ENCODE data around the gene MPHOSPH8. TPM values are rescaled to one million over a fixed set of nuclear protein-coding genes. Genes with fewer than 3 reads are reported as not detected.
A peak's percentile ranks its signal among the peaks of the same experiment; 100 is the strongest.
"Not testable (repeated sequence)": the region's sequence is repeated elsewhere in the genome, so short reads cannot be mapped to it uniquely, and the experiment has no call there.

The MPHOSPH8 gene
- polyA plus RNA-seq, 3 donors: 2.1 to 13.5 (median 5.3) TPM

DNA sequence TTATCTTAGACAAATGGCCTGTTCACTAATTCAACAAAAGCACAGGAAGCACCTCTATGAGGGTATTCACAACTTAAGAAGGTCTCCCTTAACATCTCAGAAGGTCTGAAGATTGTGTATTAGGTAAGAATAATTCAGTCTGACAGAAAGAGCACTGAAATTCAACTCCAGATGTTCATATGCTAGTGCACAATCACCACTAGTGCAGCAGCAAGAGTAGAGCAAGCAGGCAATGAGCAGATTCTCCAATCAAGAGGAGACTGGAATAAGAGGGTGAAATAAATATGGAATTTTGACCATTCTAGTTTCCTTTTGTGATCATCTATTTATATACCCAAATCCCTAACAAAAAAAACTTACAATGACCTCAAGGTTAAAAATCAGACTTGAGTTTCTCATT is 52.0 kb downstream of the MPHOSPH8 start:
- H3K27me3 ChIP-seq (ENCODE audit: control insufficient read depth in 2 of 2, insufficient read depth in 2 of 2, low read length in 2 of 2): no peaks in the 10 kb centered on the region
- H2AFZ ChIP-seq (ENCODE audit: insufficient read depth, low read depth, low read length, poor library complexity, severe bottlenecking): no peak overlapping the region
- H3K27ac ChIP-seq (ENCODE audit: low read depth in 1 of 2, low read length in 2 of 2): no peak overlapping the region
- Mint-ChIP-seq H3K36me3 (peaks cover 22 to 32% of the 10 kb centered on the region in 2 donors), H3K27ac (no peak overlapping the region), H3K27me3 (ENCODE audit: low read depth in 3 of 3) (no peaks in the 10 kb centered on the region), H3K4me3 (no peak overlapping the region), H3K4me1 (no peaks in the 10 kb centered on the region), H3K9me3 (no peaks in the 10 kb centered on the region)
- H3K36me3 ChIP-seq (replicated peaks in 1 of 2; ENCODE audit: control insufficient read depth in 1 of 2, insufficient read depth in 2 of 2, low read length in 2 of 2): peaks cover 4 to 27% of the 10 kb centered on the region in 2 donors
- H3K4me2 ChIP-seq (replicated peaks; ENCODE audit: extremely low read depth, low read length, poor library complexity, severe bottlenecking): no peak overlapping the region
- H3K9me3 ChIP-seq (replicated peaks in 1 of 2; ENCODE audit: control insufficient read depth in 1 of 2, insufficient read depth in 1 of 2, low read length in 2 of 2): no peaks in the 10 kb centered on the region
- intact Hi-C loops (cut with micrococcal nuclease): no loop called here
- TF ChIP-seq, protein P1, sequence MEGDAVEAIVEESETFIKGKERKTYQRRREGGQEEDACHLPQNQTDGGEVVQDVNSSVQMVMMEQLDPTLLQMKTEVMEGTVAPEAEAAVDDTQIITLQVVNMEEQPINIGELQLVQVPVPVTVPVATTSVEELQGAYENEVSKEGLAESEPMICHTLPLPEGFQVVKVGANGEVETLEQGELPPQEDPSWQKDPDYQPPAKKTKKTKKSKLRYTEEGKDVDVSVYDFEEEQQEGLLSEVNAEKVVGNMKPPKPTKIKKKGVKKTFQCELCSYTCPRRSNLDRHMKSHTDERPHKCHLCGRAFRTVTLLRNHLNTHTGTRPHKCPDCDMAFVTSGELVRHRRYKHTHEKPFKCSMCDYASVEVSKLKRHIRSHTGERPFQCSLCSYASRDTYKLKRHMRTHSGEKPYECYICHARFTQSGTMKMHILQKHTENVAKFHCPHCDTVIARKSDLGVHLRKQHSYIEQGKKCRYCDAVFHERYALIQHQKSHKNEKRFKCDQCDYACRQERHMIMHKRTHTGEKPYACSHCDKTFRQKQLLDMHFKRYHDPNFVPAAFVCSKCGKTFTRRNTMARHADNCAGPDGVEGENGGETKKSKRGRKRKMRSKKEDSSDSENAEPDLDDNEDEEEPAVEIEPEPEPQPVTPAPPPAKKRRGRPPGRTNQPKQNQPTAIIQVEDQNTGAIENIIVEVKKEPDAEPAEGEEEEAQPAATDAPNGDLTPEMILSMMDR (IDR thresholded peaks at IDR 0.05): no peak
- no peak for DNase-seq
- no peaks in the 10 kb centered on the region for H3K4me1 ChIP-seq (ENCODE audit: control insufficient read depth in 1 of 2, insufficient read depth in 2 of 2, low read length in 2 of 2)
- no peak overlapping the region for H3K4me3 ChIP-seq (replicated peaks in 1 of 3; ENCODE audit: low read depth in 2 of 3, low read length in 3 of 3)
- no peaks in the 10 kb centered on the region for H4K20me1 ChIP-seq (ENCODE audit: insufficient read depth, low read length)
- no peaks in the 10 kb centered on the region for H3K79me2 ChIP-seq (ENCODE audit: insufficient read depth, low read length)
- H3K9ac ChIP-seq (ENCODE audit: insufficient read depth, low read length, poor library complexity, severe bottlenecking): no peak overlapping the region

DNA sequence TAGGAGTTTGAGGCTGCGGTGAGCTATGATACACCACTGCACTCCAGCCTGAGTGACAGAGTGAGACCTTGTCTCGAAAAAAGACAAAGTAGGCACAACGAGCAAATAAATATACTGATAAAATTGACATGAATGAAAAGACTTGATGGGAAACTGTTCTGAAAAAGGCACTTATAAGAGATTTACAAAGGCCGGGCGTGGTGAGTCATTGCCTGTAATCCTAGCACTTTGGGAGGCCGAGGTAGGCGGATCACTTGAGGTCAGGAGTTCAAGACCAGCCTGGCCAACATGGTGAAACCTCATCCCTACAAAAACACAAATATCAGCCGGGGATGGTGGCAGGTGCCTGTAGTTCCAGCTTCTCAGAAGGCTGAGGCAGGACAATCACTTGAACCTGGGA is 58.0 kb downstream of the MPHOSPH8 start:
- H3K4me3 Mint-ChIP-seq; H3K27me3 ChIP-seq (ENCODE audit: control insufficient read depth in 2 of 2, insufficient read depth in 2 of 2, low read length in 2 of 2); intact Hi-C loops (cut with micrococcal nuclease); H3K27ac ChIP-seq (ENCODE audit: low read depth in 1 of 2, low read length in 2 of 2); H3K9me3 Mint-ChIP-seq; H3K9me3 ChIP-seq (replicated peaks in 1 of 2; ENCODE audit: control insufficient read depth in 1 of 2, insufficient read depth in 1 of 2, low read length in 2 of 2); H2AFZ ChIP-seq (ENCODE audit: insufficient read depth, low read depth, low read length, poor library complexity, severe bottlenecking); H3K79me2 ChIP-seq (ENCODE audit: insufficient read depth, low read length); H4K20me1 ChIP-seq (ENCODE audit: insufficient read depth, low read length); DNase-seq; H3K4me3 ChIP-seq (replicated peaks in 1 of 3; ENCODE audit: low read depth in 2 of 3, low read length in 3 of 3); H3K4me1 Mint-ChIP-seq; H3K27me3 Mint-ChIP-seq (ENCODE audit: low read depth in 3 of 3); H3K4me2 ChIP-seq (replicated peaks; ENCODE audit: extremely low read depth, low read length, poor library complexity, severe bottlenecking); H3K9ac ChIP-seq (ENCODE audit: insufficient read depth, low read length, poor library complexity, severe bottlenecking); H3K4me1 ChIP-seq (ENCODE audit: control insufficient read depth in 1 of 2, insufficient read depth in 2 of 2, low read length in 2 of 2): not testable (repeated sequence)
- peaks cover 6 to 49% of the 10 kb centered on the region in 2 donors for H3K36me3 ChIP-seq (replicated peaks in 1 of 2; ENCODE audit: control insufficient read depth in 1 of 2, insufficient read depth in 2 of 2, low read length in 2 of 2)
- H3K36me3 Mint-ChIP-seq: peaks cover 23 to 45% of the 10 kb centered on the region in 2 donors
- peak overlapping the region in 1 of 7 donors; percentile 6 for H3K27ac Mint-ChIP-seq
- WGBS (ENCODE audit: insufficient coverage): 100% methylated on average over 2 of the region's 8 CpGs

Measured in CD14-positive monocyte (primary cell).